ENCODE results near the gene APBA3.
"Not testable (repeated sequence)": the region's sequence is repeated elsewhere in the genome, so short reads cannot be mapped to it uniquely, and the experiment has no call there.

Gene APBA3

DNA sequence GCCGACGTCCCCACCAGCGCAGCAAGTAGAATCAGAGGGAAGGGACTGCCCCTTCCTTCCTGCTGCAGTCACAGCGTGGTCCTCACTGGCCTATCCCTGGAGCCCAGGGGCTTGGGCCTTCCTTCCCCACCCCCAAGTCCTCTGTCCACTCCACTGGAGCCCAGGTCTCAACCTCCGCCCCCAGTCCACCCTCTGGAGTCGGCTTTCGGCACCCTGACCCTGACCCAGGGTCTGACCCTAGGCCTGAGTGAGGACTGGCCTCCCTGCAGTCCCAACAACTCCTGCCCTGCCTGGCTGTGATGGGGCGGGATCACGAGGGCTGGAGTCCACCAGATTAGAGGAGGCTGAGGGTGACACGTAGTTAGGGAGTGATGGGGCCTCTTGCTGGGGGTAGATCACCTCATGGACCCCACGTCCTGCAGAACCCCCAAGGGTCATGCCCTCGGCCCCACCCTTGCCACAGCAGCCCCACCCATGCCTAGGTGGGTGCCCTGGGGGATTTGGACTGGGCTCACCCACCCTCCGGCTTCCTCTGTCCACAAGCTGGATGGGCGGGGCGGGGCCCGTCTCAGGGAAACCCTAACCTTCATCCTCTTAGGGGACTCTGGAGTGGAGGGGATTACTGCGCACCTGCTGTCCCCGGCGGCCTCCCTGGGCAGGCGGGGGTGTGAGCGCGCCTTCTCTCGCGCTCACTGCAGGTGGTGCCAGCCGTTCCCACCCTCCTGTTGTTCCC, 6.7 kb upstream of the APBA3 start:
- TF ChIP-seq, protein P1, sequence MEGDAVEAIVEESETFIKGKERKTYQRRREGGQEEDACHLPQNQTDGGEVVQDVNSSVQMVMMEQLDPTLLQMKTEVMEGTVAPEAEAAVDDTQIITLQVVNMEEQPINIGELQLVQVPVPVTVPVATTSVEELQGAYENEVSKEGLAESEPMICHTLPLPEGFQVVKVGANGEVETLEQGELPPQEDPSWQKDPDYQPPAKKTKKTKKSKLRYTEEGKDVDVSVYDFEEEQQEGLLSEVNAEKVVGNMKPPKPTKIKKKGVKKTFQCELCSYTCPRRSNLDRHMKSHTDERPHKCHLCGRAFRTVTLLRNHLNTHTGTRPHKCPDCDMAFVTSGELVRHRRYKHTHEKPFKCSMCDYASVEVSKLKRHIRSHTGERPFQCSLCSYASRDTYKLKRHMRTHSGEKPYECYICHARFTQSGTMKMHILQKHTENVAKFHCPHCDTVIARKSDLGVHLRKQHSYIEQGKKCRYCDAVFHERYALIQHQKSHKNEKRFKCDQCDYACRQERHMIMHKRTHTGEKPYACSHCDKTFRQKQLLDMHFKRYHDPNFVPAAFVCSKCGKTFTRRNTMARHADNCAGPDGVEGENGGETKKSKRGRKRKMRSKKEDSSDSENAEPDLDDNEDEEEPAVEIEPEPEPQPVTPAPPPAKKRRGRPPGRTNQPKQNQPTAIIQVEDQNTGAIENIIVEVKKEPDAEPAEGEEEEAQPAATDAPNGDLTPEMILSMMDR (IDR thresholded peaks at IDR 0.05; ENCODE audit: low read depth, low read length): no peak
- TF ChIP-seq MYC (IDR thresholded peaks at IDR 0.05; ENCODE audit: low read depth, low read length) (no peak), POLR2A (IDR thresholded peaks at IDR 0.05; ENCODE audit: extremely low read depth, insufficient read length) (no peak)
- TF ChIP-seq, protein P2, sequence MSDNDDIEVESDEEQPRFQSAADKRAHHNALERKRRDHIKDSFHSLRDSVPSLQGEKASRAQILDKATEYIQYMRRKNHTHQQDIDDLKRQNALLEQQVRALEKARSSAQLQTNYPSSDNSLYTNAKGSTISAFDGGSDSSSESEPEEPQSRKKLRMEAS (IDR thresholded peaks at IDR 0.05; ENCODE audit: low read depth, low read length): no peak
- DNase-seq (ENCODE audit: low read depth): no peak
- no peak overlapping the region for H3K4me3 ChIP-seq (ENCODE audit: low read depth, low read length)

DNA sequence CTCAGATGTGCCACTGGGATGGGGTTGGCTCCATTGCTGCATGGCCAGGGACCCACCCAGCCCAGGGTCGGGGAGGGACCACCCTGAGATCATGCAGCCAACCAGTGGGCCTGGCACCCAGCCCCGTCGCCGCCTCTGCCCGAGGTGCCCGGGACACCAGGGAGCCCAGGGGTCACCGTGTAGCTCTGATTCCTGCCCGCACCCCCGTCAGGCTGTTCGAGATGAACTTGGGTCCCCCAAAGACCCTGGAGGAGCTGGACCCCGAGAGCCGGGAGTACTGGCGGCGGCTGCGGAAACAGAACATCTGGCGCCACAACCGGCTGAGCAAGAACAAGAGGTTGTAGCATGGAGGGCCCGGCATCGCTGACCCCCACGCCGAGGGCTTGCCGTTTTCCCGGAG, 5.6 kb upstream of the APBA3 start:
- TF ChIP-seq MYC (IDR thresholded peaks at IDR 0.05; ENCODE audit: low read depth, low read length): no peak
- TF ChIP-seq, protein P2 (IDR thresholded peaks at IDR 0.05; ENCODE audit: low read depth, low read length): no peak
- TF ChIP-seq, protein P1 (IDR thresholded peaks at IDR 0.05; ENCODE audit: low read depth, low read length): no peak
- H3K4me3 ChIP-seq (ENCODE audit: low read depth, low read length): no peak overlapping the region

DNA sequence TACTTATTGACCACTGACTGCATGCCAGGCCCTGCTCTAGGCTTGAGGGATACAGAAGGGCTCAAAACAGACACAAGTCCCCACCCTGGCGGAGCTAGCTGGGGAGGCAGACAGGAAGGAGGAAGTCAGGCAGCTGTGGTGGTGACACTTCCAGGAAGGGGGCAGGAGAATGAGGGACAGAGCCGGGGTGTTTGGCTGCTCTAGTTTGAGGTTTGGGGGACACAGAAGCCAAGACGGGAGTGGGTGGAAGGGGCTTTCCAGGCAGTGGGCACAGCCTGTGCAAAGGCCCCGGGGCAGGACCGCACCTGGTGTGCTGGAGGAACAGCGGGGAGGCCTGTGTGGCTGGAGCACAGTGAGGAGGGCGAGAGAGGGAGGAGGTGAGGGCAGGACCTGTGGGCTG, 5.0 kb upstream of the APBA3 start:
- TF ChIP-seq MYC (IDR thresholded peaks at IDR 0.05; ENCODE audit: low read depth, low read length) (no peak), POLR2A (IDR thresholded peaks at IDR 0.05; ENCODE audit: extremely low read depth, insufficient read length) (no peak)
- TF ChIP-seq, protein P1 (IDR thresholded peaks at IDR 0.05; ENCODE audit: low read depth, low read length): no peak
- TF ChIP-seq, protein P2 (IDR thresholded peaks at IDR 0.05; ENCODE audit: low read depth, low read length): no peak
- H3K4me3 ChIP-seq (ENCODE audit: low read depth, low read length): no peak overlapping the region
- no peak for DNase-seq (ENCODE audit: low read depth)

More for the DNA sequence above, 5.6 kb upstream of the APBA3 start:
- DNase-seq (ENCODE audit: low read depth): no peak

DNA sequence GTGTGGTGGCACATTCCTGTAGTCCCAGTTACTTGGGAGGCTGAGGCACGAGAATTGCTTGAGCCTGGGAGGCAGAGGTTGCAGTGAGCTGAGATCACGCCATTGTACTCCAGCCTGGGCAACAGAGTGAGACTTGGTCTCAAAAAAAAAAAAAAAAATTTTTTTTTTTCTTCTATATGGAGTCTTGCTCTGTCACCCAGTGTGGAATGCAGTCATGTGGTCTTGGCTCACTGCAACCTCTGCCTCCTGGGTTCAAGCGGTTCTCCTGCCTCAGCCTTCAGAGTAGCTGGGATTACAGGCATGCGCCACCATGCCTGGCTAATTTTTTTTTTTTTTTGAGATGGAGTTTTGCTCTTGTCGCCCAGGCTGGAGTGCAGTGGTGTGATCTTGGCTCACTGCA, 4.3 kb upstream of the APBA3 start:
- DNase-seq (ENCODE audit: low read depth); H3K4me3 ChIP-seq (ENCODE audit: low read depth, low read length): not testable (repeated sequence)

DNA sequence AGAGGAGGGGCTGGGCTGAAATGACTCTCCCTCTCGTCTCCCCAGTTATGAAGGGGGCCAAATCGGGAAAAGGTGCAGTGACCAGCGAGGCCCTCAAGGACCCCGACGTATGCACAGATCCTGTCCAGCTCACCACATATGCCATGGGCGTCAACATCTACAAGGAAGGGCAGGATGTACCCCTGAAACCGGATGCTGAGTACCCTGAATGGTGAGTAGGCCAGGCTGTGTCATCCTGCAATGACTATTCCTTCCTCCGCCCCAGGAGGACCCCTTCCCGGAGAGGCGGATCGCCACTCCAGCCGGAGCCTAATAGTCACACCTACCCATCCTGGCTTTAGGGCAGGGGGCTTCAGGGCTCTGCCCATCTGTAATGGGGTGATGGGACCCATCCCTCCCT, 3.6 kb upstream of the APBA3 start:
- TF ChIP-seq POLR2A (IDR thresholded peaks at IDR 0.05; ENCODE audit: extremely low read depth, insufficient read length) (no peak), MYC (IDR thresholded peaks at IDR 0.05; ENCODE audit: low read depth, low read length) (no peak)
- TF ChIP-seq, protein P1 (IDR thresholded peaks at IDR 0.05; ENCODE audit: low read depth, low read length): no peak
- TF ChIP-seq, protein P2 (IDR thresholded peaks at IDR 0.05; ENCODE audit: low read depth, low read length): no peak
- H3K4me3 ChIP-seq (ENCODE audit: low read depth, low read length): no peak overlapping the region
- DNase-seq (ENCODE audit: low read depth): no peak

DNA sequence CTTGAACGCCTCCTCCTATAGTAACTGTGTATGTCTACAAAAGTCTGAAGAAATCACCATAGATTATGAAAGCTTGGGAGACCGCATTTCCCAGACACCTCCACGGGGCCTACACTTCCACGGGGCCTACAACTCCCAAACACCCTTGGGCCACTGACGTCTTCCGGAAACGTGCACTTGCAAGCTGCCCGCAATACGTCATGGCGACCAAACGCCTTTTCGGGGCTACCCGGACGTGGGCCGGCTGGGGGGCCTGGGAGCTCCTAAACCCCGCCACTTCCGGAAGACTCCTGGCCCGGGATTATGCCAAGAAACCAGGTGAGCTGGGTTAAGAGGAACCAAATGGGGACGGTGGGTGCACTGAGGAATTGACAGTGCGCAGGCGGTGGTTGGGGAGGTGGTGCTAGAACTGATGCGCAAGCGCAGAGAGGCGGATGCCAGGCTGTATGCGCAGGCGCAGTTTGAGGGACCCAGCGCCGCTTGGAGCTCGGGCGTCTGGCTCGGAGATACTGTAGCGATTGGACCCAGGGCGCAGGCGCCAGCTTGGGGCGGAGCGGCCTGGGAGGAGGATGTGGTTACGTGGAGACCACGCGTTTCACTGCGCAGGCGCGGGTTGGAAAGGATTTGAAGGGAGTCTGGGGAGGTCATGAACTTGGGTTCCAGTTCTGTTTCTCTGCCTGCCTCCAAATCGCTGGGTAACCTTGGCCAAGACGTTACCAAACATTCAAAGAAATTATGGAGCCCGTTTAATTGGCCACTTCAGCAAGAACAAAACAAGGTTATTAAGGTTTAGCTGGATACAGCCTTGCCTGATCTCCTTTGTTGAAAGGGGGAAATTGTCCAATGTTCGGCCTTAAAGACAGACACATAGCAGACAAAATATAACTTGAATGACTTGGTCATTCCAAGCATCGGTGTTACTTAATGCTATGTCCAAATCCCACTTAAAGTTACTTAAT, 1.3 kb upstream of the APBA3 start, which contains the start of gene MRPL54:
Gene MRPL54, plus strand, starts transcription at position 182 of the 959 bp plus-strand sequence. Its CDS starts 19 bp downstream, at position 201.
- DNase-seq (ENCODE audit: low read depth): peak; percentile 97
- peak within 1 kb of the TSS; percentile 86 for H3K4me3 ChIP-seq (ENCODE audit: low read depth, low read length)
- TF ChIP-seq, protein P2 (IDR thresholded peaks at IDR 0.05; ENCODE audit: low read depth, low read length): peak; percentile 31
- TF ChIP-seq POLR2A (IDR thresholded peaks at IDR 0.05; ENCODE audit: extremely low read depth, insufficient read length) (peak; percentile 85), MYC (IDR thresholded peaks at IDR 0.05; ENCODE audit: low read depth, low read length) (peak; percentile 61; the same call in 1 of the 2 replicates)
- TF ChIP-seq, protein P1 (IDR thresholded peaks at IDR 0.05; ENCODE audit: low read depth, low read length): no peak

Data from NB4 (cell line).